ENCODE results near the gene LIAS. TPM values are rescaled to one million over a fixed set of nuclear protein-coding genes. Genes with fewer than 3 reads are reported as not detected.

The LIAS gene
- total and polyA plus RNA-seq, 3 donors from 2014 or later = 24.0 to 59.0 (median 31.1) TPM

GRCh38 chr4:39480902-39481695 is 22.2 kb downstream of the LIAS start:
- Histone ChIP-seq H3K27ac (no peak overlapping the region), H3K27me3 (no peaks in the 10 kb centered on the region), H3K36me3 (ENCODE audit: low read depth, missing control alignments) (no peaks in the 10 kb centered on the region), H3K9me3 (no peaks in the 10 kb centered on the region), H3K4me1 (no peaks in the 10 kb centered on the region), H3K4me3 (no peak overlapping the region)
- no peak for DNase-seq
- TF ChIP-seq POLR2A (IDR thresholded peaks at IDR 0.05) = no peak
- no peak for TF ChIP-seq CTCF (IDR thresholded peaks at IDR 0.05)
- WGBS, 2 donors = 81 to 83% methylated on average over 21 of the region's 21 CpGs
- intact Hi-C loops (cut with DNase I; ENCODE audit: low total_unique reads) = no loop called here

DNA sequence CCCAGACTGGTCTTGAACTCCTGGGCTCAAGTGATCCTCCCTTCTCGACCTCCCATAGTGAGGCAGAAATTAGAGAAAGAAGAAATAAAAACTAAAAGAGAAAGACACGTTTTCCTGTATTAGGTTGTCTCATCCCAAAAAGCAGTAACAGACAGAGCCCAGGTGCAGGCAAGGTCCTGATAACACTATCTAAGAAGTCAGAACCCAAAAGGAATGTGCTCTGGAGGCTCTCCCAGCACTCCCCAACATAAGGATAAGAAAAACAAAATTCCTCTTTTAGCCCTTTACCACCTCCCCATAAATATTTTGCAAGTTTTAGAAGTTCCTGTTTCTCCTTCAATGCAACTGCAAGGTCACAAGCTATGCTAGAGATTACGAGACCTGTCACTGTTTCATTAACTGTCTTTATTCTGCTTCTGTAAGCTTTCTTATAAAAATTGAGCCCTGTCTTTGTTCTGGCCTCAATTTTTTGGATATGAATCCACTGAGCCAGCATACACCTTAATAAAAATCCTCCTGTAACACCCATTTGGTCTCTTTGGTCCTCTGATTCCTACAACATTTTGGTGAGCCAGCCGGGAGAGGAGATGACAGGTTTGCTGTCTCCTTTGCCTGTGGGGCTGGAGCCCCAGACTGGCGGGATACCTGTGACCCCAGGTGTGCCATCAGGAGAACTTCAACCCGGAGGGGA is 25.9 kb downstream of the LIAS start:
- H3K4me3 ChIP-seq = no peak overlapping the region
- DNase-seq = no peak
- no peaks in the 10 kb centered on the region for H3K36me3 ChIP-seq (ENCODE audit: low read depth, missing control alignments)
- no peaks in the 10 kb centered on the region for H3K9me3 ChIP-seq
- WGBS, 2 donors = 67 to 69% methylated on average over 4 to 6 of the region's 6 CpGs
- intact Hi-C loops (cut with DNase I; ENCODE audit: low total_unique reads) = no loop called here
- H3K27me3 ChIP-seq = no peaks in the 10 kb centered on the region
- TF ChIP-seq POLR2A (IDR thresholded peaks at IDR 0.05) = no peak
- no peak for TF ChIP-seq CTCF (IDR thresholded peaks at IDR 0.05)
- no peaks in the 10 kb centered on the region for H3K4me1 ChIP-seq
- H3K27ac ChIP-seq = no peak overlapping the region

DNA sequence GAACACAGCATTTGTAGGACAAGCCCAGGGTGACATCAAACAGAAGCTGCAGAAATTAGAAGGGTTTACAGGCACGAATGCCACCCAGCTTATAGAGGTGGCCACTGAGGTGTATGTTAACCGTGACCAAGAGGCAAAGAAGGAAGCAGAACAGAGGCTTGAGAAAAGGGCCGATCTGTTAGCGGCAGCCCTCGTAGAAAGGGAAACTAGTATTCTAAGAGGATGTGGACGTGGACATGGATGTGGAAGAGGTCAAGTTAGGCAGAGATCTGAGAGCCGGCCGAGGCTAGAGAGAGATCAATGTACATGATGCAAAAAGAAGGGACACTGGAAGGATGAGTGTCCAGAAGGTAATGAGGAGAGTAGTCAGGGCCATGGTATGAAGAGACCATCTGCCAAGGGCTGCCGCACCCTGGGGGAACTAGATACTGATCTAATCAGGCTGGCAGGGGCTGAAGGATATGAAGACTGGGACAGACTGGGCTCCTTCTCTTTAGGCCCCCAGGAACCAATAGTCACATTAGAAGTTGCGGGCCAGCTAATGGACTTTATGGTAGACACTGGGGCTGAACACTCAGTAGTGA is 27.5 kb downstream of the LIAS start:
- Histone ChIP-seq H3K36me3 (ENCODE audit: low read depth, missing control alignments) (no peaks in the 10 kb centered on the region), H3K4me3 (no peak overlapping the region), H3K27me3 (no peaks in the 10 kb centered on the region), H3K9me3 (no peaks in the 10 kb centered on the region), H3K4me1 (no peaks in the 10 kb centered on the region), H3K27ac (no peak overlapping the region)
- 84% methylated on average over 10 of the region's 10 CpGs for WGBS, 2 donors
- intact Hi-C loops (cut with DNase I; ENCODE audit: low total_unique reads) = no loop called here
- no peak for TF ChIP-seq POLR2A (IDR thresholded peaks at IDR 0.05)
- no peak for DNase-seq

DNA sequence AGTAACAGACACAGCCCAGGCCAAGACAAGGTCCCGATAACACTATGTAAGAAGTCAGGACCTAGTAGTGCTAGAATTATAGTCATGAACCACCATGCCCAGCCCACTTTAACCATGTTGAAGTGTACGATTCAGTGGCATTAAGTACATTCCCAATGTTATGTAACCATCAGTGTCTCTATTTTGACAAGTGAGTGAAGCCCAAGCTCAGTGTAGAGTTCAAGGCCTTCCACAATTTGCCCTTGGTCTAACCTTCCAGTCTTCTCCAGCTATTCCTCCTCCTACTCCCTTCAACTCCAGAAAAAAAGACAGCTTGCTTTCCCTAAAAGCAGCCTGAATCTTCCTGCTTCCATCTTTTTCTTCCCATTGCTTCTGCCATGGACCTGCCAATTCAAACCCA is 31.5 kb downstream of the LIAS start:
- intact Hi-C loops (cut with DNase I; ENCODE audit: low total_unique reads) = no loop called here
- DNase-seq = no peak
- Histone ChIP-seq H3K27ac (no peak overlapping the region), H3K4me1 (no peaks in the 10 kb centered on the region), H3K9me3 (no peaks in the 10 kb centered on the region), H3K27me3 (no peaks in the 10 kb centered on the region), H3K36me3 (ENCODE audit: low read depth, missing control alignments) (no peaks in the 10 kb centered on the region), H3K4me3 (no peak overlapping the region)
- 89 to 94% methylated on average over 2 of the region's 2 CpGs for WGBS, 2 donors
- TF ChIP-seq POLR2A (IDR thresholded peaks at IDR 0.05) = no peak
- TF ChIP-seq CTCF (IDR thresholded peaks at IDR 0.05) = no peak

DNA sequence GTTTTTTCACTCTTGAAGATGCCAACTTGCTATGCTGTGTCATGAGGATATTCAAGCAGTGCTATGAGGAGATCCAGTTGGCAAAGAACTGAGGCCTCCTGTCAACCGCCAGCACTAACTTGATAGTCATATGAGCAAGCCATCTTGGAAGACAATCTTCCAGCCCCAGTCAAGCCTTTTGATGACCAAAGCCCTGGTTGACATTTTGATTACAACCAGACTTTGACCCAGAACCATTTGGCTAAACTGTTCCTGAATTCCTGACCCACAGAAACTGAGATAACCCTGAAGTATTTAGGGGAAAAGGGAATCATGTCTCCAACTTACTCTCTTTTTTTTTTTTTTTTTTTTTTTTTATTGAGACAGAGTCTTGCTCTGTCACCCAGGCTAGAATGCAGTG is 35.5 kb downstream of the LIAS start:
- no peak for DNase-seq
- Histone ChIP-seq H3K36me3 (ENCODE audit: low read depth, missing control alignments) (no peaks in the 10 kb centered on the region), H3K27me3 (no peaks in the 10 kb centered on the region), H3K4me1 (no peaks in the 10 kb centered on the region), H3K27ac (no peak overlapping the region), H3K9me3 (no peaks in the 10 kb centered on the region), H3K4me3 (no peak overlapping the region)
- TF ChIP-seq POLR2A (IDR thresholded peaks at IDR 0.05) (no peak), CTCF (IDR thresholded peaks at IDR 0.05) (no peak)
- WGBS, 2 donors = 91 to 93% methylated on average over 1 of the region's 1 CpG
- intact Hi-C loops (cut with DNase I; ENCODE audit: low total_unique reads) = no loop called here

Measured in testis (tissue), 3 donors.